HepG2 (cell line): Measurements from ENCODE around the gene CCM2. TPM values are rescaled to one million over a fixed set of nuclear protein-coding genes. Genes with fewer than 3 reads are reported as not detected.

ENCODE experiments used
- ELK4 ChIP-seq: sonication (generic); formaldehyde crosslinking; IDR thresholded peaks from 2 replicates; pipeline ENCODE4 v1.9.0; 2021; ENCODE audit warnings: missing genetic modification reagents, borderline replicate concordance
- FOSL1 ChIP-seq: sonication (generic); formaldehyde crosslinking; IDR thresholded peaks from 2 replicates; pipeline ENCODE4 v1.9.0; 2021; ENCODE audit warnings: missing genetic modification reagents, borderline replicate concordance
- FOXC1 ChIP-seq: sonication (generic); formaldehyde crosslinking; IDR thresholded peaks from 2 replicates; pipeline ENCODE4 v1.8.0; 2022; ENCODE audit warnings: mild to moderate bottlenecking, missing genetic modification reagents, borderline replicate concordance
- GABPA ChIP-seq, 2 experiments: IDR thresholded peaks; 2 replicates each; pipeline ENCODE4 v1.6.1; 2011 to 2016; ENCODE audit warnings: low read depth in 2 of 2, low read length in 1 of 2, missing biosample characterization in 1 of 2, missing genetic modification characterization in 1 of 2
- GABPB1 ChIP-seq: IDR thresholded peaks from 2 replicates; pipeline ENCODE4 v1.6.1; 2016; ENCODE audit warnings: mild to moderate bottlenecking, missing genetic modification reagents, moderate library complexity, missing compliant biosample characterization
- KDM2A ChIP-seq: sonication (generic); formaldehyde crosslinking; IDR thresholded peaks from 2 replicates; pipeline ENCODE4 v1.4.0; 2020; ENCODE audit warnings: low read depth, missing genetic modification reagents, borderline replicate concordance
- MAF1 ChIP-seq: sonication (generic); formaldehyde crosslinking; IDR thresholded peaks from 2 replicates; pipeline ENCODE4 v1.5.0; 2020; ENCODE audit warnings: missing genetic modification reagents, borderline replicate concordance
- NFE2L1 ChIP-seq: sonication (generic); formaldehyde crosslinking; IDR thresholded peaks from 2 replicates; pipeline ENCODE4 v1.4.0; 2020; ENCODE audit warnings: missing genetic modification reagents, mild to moderate bottlenecking, borderline replicate concordance
- NFE2L2 ChIP-seq: fragments of 150-350 bp; IDR thresholded peaks from 2 replicates; pipeline ENCODE4 v1.6.1; 2014; ENCODE audit warnings: low read length
- NFIB ChIP-seq: sonication (generic); formaldehyde crosslinking; IDR thresholded peaks from 2 replicates; pipeline ENCODE4 v1.9.0; 2021; ENCODE audit warnings: missing genetic modification reagents, mild to moderate bottlenecking, borderline replicate concordance
- POGZ ChIP-seq: sonication (generic); formaldehyde crosslinking; IDR thresholded peaks from 2 replicates; pipeline ENCODE4 v1.4.0; 2020; ENCODE audit warnings: mild to moderate bottlenecking, missing genetic modification reagents
- SAP130 ChIP-seq: IDR thresholded peaks from 2 replicates; pipeline ENCODE4 v1.6.1; 2016; ENCODE audit warnings: low read depth
- SIN3A ChIP-seq: IDR thresholded peaks from 2 replicates; pipeline ENCODE4 v1.6.1; 2011; ENCODE audit warnings: low read depth, mild to moderate bottlenecking, control low read depth, low read length, borderline replicate concordance
- TFDP2 ChIP-seq: sonication (generic); formaldehyde crosslinking; IDR thresholded peaks from 2 replicates; pipeline ENCODE4 v1.4.0; 2020; ENCODE audit warnings: missing genetic modification reagents
- YEATS2 ChIP-seq: sonication (generic); formaldehyde crosslinking; IDR thresholded peaks from 2 replicates; pipeline ENCODE4 v1.4.0; 2020; ENCODE audit warnings: missing genetic modification reagents, borderline replicate concordance
- ZBTB46 ChIP-seq: sonication (generic); formaldehyde crosslinking; IDR thresholded peaks from 2 replicates; pipeline ENCODE4 v1.4.0; 2020; ENCODE audit warnings: mild to moderate bottlenecking, missing genetic modification reagents, borderline replicate concordance
- ZNF430 ChIP-seq: sonication (generic); formaldehyde crosslinking; IDR thresholded peaks from 2 replicates; pipeline ENCODE4 v1.9.0; 2021; ENCODE audit warnings: mild to moderate bottlenecking, missing genetic modification reagents
- ZNF496 ChIP-seq: sonication (generic); formaldehyde crosslinking; IDR thresholded peaks from 2 replicates; pipeline ENCODE4 v1.8.1; 2023; ENCODE audit warnings: mild to moderate bottlenecking, moderate library complexity, missing genetic modification reagents; ENCODE audit not compliant: insufficient replicate concordance
- ZNF605 ChIP-seq: sonication (generic); formaldehyde crosslinking; IDR thresholded peaks from 2 replicates; pipeline ENCODE4 v1.8.0; 2022; ENCODE audit warnings: mild to moderate bottlenecking, missing genetic modification reagents
- ZNF644 ChIP-seq: IDR thresholded peaks from 2 replicates; pipeline ENCODE4 v1.6.1; 2016; ENCODE audit warnings: low read depth
- ZNF720 ChIP-seq: sonication (generic); formaldehyde crosslinking; IDR thresholded peaks from 2 replicates; pipeline ENCODE4 v1.4.0; 2020; ENCODE audit warnings: missing genetic modification reagents
- ZNF768 ChIP-seq: sonication (generic); formaldehyde crosslinking; IDR thresholded peaks from 2 replicates; pipeline ENCODE4 v1.4.0; 2020; ENCODE audit warnings: missing genetic modification reagents
- ZNF891 ChIP-seq: sonication (generic); formaldehyde crosslinking; IDR thresholded peaks from 2 replicates; pipeline ENCODE4 v1.5.0; 2020; ENCODE audit warnings: mild to moderate bottlenecking, missing genetic modification reagents
- polyA plus RNA-seq, 8 experiments: library from polyadenylated mRNA; depleted of rRNA in 3 of 8; stranded (reverse) in 7 of 8; unstranded in 1 of 8; fragments of >200 nt; fragmentation: Illumina TruSeq in 4 of 8; extraction: Trizol in 4 of 8; gene quantifications; 2 replicates each; pipeline versions ENCODE4 v1.2.1 to v1.2.3, GENCODE V29; 2011 to 2016; ENCODE audit warnings: low read depth in 4 of 8, missing spikeins in 1 of 8, mixed read lengths in 1 of 8; ENCODE audit not compliant: insufficient read depth in 1 of 8
- total RNA-seq, 5 experiments: library from RNA; depleted of rRNA; stranded (reverse); fragments of >200 nt; fragmentation: Illumina TruSeq; extraction: Trizol; gene quantifications; 2 replicates each; pipeline ENCODE4 v1.2.3, GENCODE V29; 2016; ENCODE audit warnings: low read depth in 1 of 5
- TF ChIP-seq, protein P1 (sequence below): IDR thresholded peaks from 2 replicates; pipeline ENCODE4 v1.6.1; 2016; ENCODE audit warnings: low read depth, control low read depth

Gene CCM2
- total and polyA plus RNA-seq, 2 of the 13 experiments (the other 11 are each of a cell fraction or from before 2014, with no cell fraction given), result 13.7 to 15.8 TPM

- TF ChIP-seq ELK4 (no peak), GABPA (IDR thresholded peaks at IDR 0.05; ENCODE audit: low read depth, low read length) (0 out of 2 replicates have a peak, but pooled peaks have one; percentile 1), GABPA (CRISPR knock-in tag; IDR thresholded peaks at IDR 0.05; ENCODE audit: low read depth) (0 out of 2 replicates have a peak, but pooled peaks have one; percentile 16), SAP130 (peak; percentile 36), ZNF768 (peak; percentile 36; the same call in 1 of the 2 replicates), ZNF891 (no peak), POGZ (CRISPR knock-in tag) (peak; percentile 6; the same call in 1 of the 2 replicates), YEATS2 (0 out of 2 replicates have a peak, but pooled peaks have one; percentile 11), NFE2L2 (no peak), KDM2A (0 out of 2 replicates have a peak, but pooled peaks have one; percentile 36), NFIB (CRISPR knock-in tag) (0 out of 2 replicates have a peak, but pooled peaks have one; percentile 25), FOSL1 (no peak), SIN3A (no peak; the same call in 1 of the 2 replicates), NFE2L1 (CRISPR knock-in tag) (no peak), ZNF430 (CRISPR knock-in tag) (0 out of 2 replicates have a peak, but pooled peaks have one; percentile 19), ZNF720 (CRISPR knock-in tag) (no peak), GABPB1 (CRISPR knock-in tag) (peak; percentile 32), ZNF644 (CRISPR knock-in tag) (no peak), FOXC1 (0 out of 2 replicates have a peak, but pooled peaks have one; percentile 32), ZNF605 (CRISPR knock-in tag) (peak; percentile 32; the same call in 1 of the 2 replicates), ZBTB46 (CRISPR knock-in tag) (no peak), ZNF496 (CRISPR knock-in tag) (no peak), MAF1 (CRISPR knock-in tag) (no peak), TFDP2 (CRISPR knock-in tag) (no peak)
- TF ChIP-seq, protein P1, sequence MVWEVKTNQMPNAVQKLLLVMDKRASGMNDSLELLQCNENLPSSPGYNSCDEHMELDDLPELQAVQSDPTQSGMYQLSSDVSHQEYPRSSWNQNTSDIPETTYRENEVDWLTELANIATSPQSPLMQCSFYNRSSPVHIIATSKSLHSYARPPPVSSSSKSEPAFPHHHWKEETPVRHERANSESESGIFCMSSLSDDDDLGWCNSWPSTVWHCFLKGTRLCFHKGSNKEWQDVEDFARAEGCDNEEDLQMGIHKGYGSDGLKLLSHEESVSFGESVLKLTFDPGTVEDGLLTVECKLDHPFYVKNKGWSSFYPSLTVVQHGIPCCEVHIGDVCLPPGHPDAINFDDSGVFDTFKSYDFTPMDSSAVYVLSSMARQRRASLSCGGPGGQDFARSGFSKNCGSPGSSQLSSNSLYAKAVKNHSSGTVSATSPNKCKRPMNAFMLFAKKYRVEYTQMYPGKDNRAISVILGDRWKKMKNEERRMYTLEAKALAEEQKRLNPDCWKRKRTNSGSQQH (CRISPR knock-in tag), result no peak
Measured at GRCh38 chr7:45000093-45001032, at the start of gene CCM2 (continued).
